K562 (cell line): ENCODE results near the gene TMEM108.

ENCODE experiments used
- ATF7 ChIP-seq: fragments of 450-650 bp; IDR thresholded peaks from 2 replicates; pipeline ENCODE4 v1.7.1; 2014; ENCODE audit warnings: mild to moderate bottlenecking, moderate library complexity
- BHLHE40 ChIP-seq: IDR thresholded peaks from 2 replicates; pipeline ENCODE4 v1.6.1; 2011; ENCODE audit warnings: low read length, improper control_type of control experiment
- BRCA1 ChIP-seq, 2 experiments: fragments of 450-650 bp in 1 of 2; sonication (generic) in 1 of 2; formaldehyde crosslinking in 1 of 2; IDR thresholded peaks; 2 replicates each; pipeline versions ENCODE4 v1.5.0 to v1.6.1; 2017 to 2020; ENCODE audit warnings: mild to moderate bottlenecking in 1 of 2, missing genetic modification reagents in 1 of 2
- EZH2 ChIP-seq: IDR thresholded peaks from 2 replicates; pipeline ENCODE4 v1.6.1; 2012; ENCODE audit warnings: low read depth, mild to moderate bottlenecking, inconsistent platforms, low read length, borderline replicate concordance
- TF ChIP-seq, protein P1 (sequence below), 3 experiments: IDR thresholded peaks in 2 of 3; conservative IDR thresholded peaks in 1 of 3; 2 replicates each; pipeline ENCODE4 v1.5.1; 2011 to 2012; ENCODE audit warnings: low read length in 3 of 3, mild to moderate bottlenecking in 3 of 3, control low read depth in 2 of 3, improper control_type of control experiment in 1 of 3, inconsistent platforms in 1 of 3, low read depth in 1 of 3, mixed read lengths in 1 of 3, moderate library complexity in 1 of 3; ENCODE audit not compliant: insufficient read depth in 2 of 3

DNA sequence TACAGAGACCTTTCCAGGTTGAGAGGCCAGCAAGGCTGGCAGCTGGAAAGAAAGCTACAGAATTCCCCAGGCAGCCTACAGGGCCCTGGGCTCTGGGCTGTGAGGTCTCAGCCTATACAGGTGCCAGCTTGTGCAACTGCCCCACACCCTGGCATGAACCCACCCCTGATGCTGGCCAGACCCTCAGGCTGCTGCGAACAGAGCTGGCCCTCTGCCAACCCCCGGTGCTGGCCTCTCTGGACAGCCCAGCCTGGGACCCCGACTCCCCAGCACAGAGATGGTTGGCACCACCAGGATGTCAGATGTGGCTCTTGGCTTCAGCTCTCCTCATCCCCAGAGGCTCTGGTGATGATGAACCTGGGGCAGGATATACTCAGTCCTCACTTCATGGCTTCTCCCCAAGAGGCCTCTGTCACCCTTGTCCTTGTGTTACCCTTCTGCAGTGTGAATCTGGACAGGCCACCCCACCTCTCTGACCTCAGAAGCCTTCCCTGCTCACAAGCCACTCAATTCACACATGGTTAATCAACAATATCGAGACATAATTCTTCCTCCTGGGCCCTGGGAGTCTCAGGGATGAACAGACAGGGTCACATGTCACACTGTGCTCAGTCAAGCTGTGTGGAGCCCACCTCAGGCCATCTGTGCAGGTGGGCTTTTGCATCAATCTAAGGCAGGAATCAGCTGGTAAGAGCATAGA is 350.7 kb downstream of the TMEM108 start:
- TF ChIP-seq EZH2 (no peak), BHLHE40 (no peak), ATF7 (no peak), BRCA1 (IDR thresholded peaks at IDR 0.05) (no peak), BRCA1 (CRISPR knock-in tag; IDR thresholded peaks at IDR 0.05) (no peak)
- TF ChIP-seq, protein P1, sequence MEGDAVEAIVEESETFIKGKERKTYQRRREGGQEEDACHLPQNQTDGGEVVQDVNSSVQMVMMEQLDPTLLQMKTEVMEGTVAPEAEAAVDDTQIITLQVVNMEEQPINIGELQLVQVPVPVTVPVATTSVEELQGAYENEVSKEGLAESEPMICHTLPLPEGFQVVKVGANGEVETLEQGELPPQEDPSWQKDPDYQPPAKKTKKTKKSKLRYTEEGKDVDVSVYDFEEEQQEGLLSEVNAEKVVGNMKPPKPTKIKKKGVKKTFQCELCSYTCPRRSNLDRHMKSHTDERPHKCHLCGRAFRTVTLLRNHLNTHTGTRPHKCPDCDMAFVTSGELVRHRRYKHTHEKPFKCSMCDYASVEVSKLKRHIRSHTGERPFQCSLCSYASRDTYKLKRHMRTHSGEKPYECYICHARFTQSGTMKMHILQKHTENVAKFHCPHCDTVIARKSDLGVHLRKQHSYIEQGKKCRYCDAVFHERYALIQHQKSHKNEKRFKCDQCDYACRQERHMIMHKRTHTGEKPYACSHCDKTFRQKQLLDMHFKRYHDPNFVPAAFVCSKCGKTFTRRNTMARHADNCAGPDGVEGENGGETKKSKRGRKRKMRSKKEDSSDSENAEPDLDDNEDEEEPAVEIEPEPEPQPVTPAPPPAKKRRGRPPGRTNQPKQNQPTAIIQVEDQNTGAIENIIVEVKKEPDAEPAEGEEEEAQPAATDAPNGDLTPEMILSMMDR (IDR thresholded peaks at IDR 0.05 in 2 of 3, conservative IDR thresholded peaks at IDR 0.05 in 1 of 3; ENCODE audit: insufficient read depth in 2 of 3, low read depth in 1 of 3, low read length in 3 of 3): no peak
